Measurements from ENCODE around the gene SYCP2L.

GRCh38 chr6:10852361-10852960 is 34.4 kb upstream of the SYCP2L start:
- TF ChIP-seq CTCF (IDR thresholded peaks at IDR 0.05) (no peak), ZFX (IDR thresholded peaks at IDR 0.05; ENCODE audit: borderline replicate concordance) (no peak)
